Upper lobe of right lung (tissue), 1 donor: ENCODE data around the gene GPA33. TPM values are rescaled to one million over a fixed set of nuclear protein-coding genes. Genes with fewer than 3 reads are reported as not detected.

Experiments
- ATAC-seq: fragments of 200-7000 bp; cut with Tn5 transposase; one replicate; pipeline ENCODE4 v1.9.1; 2020; ENCODE audit warnings: mild to moderate bottlenecking, moderate library complexity
- DNase-seq: peaks from one replicate; pipeline ENCODE4 v3.0.0-alpha.2; 2020
- H3K27ac ChIP-seq: fragments of 200-600 bp; one replicate; pipeline ENCODE4 v1.8.0; 2022
- H3K27me3 ChIP-seq: fragments of 200-600 bp; one replicate; pipeline ENCODE4 v1.8.0; 2022; ENCODE audit warnings: mild to moderate bottlenecking
- H3K36me3 ChIP-seq: fragments of 200-600 bp; one replicate; pipeline ENCODE4 v1.8.0; 2022
- H3K4me1 ChIP-seq: fragments of 200-600 bp; one replicate; pipeline ENCODE4 v1.8.0; 2022
- H3K4me3 ChIP-seq: fragments of 200-600 bp; one replicate; pipeline ENCODE4 v1.8.0; 2022; ENCODE audit warnings: mild to moderate bottlenecking
- H3K9me3 ChIP-seq: fragments of 200-600 bp; one replicate; pipeline ENCODE4 v1.8.0; 2022
- CTCF ChIP-seq: fragments of 200-600 bp; IDR thresholded peaks from one replicate; pipeline ENCODE4 v1.8.0; 2022; ENCODE audit warnings: antibody characterized with exemption
- intact Hi-C: fragments of 100-400 bp; cut with DNase I; formaldehyde crosslinking; loops from one replicate; pipeline ENCODE4 v1.11.0; 2022
- total RNA-seq: library from RNA; stranded (reverse); fragmentation: NEBNext Ultra II Directional; extraction: Animal tissue kit (Norgen Biotek cat#: 25700); gene quantifications from one replicate; pipeline ENCODE4 v1.2.1, GENCODE V29; 2021
- donor health status: DM: no; HTN: yes; CAD: no; lungs with severe emphysema.

Gene GPA33
- total RNA-seq, 1 donor from 2014 or later = 0.90 TPM

GRCh38 chr1:167115655-167116054 is 25.5 kb upstream of the GPA33 start:
- H3K27me3 ChIP-seq = no peaks in the 10 kb centered on the region
- H3K9me3 ChIP-seq = no peaks in the 10 kb centered on the region
- no peak for DNase-seq
- intact Hi-C loops = no loop called here
- TF ChIP-seq CTCF = no peak
- H3K4me3 ChIP-seq = no peak overlapping the region
- H3K27ac ChIP-seq = no peak overlapping the region
- ATAC-seq = no peak
- H3K36me3 ChIP-seq = no peaks in the 10 kb centered on the region
- no peaks in the 10 kb centered on the region for H3K4me1 ChIP-seq

- no peaks in the 10 kb centered on the region for H3K4me1 ChIP-seq
- H3K27me3 ChIP-seq = no peaks in the 10 kb centered on the region
- no peak overlapping the region for H3K27ac ChIP-seq
- no peak for DNase-seq
- no peak overlapping the region for H3K4me3 ChIP-seq
- no peaks in the 10 kb centered on the region for H3K9me3 ChIP-seq
- ATAC-seq = no peak
- no peaks in the 10 kb centered on the region for H3K36me3 ChIP-seq
- intact Hi-C loops = no loop called here
- TF ChIP-seq CTCF = no peak
These were observed 24.5 kb upstream of the GPA33 start for GRCh38 chr1:167114725-167115124.

- Histone ChIP-seq H3K27me3 (no peaks in the 10 kb centered on the region), H3K27ac (no peak overlapping the region), H3K4me1 (no peaks in the 10 kb centered on the region), H3K4me3 (no peak overlapping the region), H3K36me3 (no peaks in the 10 kb centered on the region), H3K9me3 (no peaks in the 10 kb centered on the region)
- no peak for ATAC-seq
- no peak for DNase-seq
- no peak for TF ChIP-seq CTCF
- intact Hi-C loops = no loop called here
These were observed 21.9 kb upstream of the GPA33 start for GRCh38 chr1:167111868-167112709.

- Histone ChIP-seq H3K27me3 (no peaks in the 10 kb centered on the region), H3K36me3 (no peaks in the 10 kb centered on the region), H3K4me1 (no peaks in the 10 kb centered on the region), H3K27ac (no peak overlapping the region), H3K4me3 (no peak overlapping the region), H3K9me3 (no peaks in the 10 kb centered on the region)
- no peak for TF ChIP-seq CTCF
- DNase-seq = no peak
- ATAC-seq = no peak
- intact Hi-C loops = no loop called here
These were observed 20.4 kb upstream of the GPA33 start for GRCh38 chr1:167110586-167110985.

GRCh38 chr1:167109125-167109524 is 18.9 kb upstream of the GPA33 start:
- H3K27me3 ChIP-seq = no peaks in the 10 kb centered on the region
- no peaks in the 10 kb centered on the region for H3K36me3 ChIP-seq
- ATAC-seq = peak; percentile 24
- H3K27ac ChIP-seq = no peak overlapping the region
- no peak overlapping the region for H3K4me3 ChIP-seq
- intact Hi-C loops = no loop called here
- no peak for TF ChIP-seq CTCF
- DNase-seq = no peak
- no peaks in the 10 kb centered on the region for H3K9me3 ChIP-seq
- no peaks in the 10 kb centered on the region for H3K4me1 ChIP-seq
